ENCODE results near the gene TOMM70.
A peak's percentile ranks its signal among the peaks of the same experiment; 100 is the strongest.
"Not testable (repeated sequence)": the region's sequence is repeated elsewhere in the genome, so short reads cannot be mapped to it uniquely, and the experiment has no call there.

The TOMM70 gene

DNA sequence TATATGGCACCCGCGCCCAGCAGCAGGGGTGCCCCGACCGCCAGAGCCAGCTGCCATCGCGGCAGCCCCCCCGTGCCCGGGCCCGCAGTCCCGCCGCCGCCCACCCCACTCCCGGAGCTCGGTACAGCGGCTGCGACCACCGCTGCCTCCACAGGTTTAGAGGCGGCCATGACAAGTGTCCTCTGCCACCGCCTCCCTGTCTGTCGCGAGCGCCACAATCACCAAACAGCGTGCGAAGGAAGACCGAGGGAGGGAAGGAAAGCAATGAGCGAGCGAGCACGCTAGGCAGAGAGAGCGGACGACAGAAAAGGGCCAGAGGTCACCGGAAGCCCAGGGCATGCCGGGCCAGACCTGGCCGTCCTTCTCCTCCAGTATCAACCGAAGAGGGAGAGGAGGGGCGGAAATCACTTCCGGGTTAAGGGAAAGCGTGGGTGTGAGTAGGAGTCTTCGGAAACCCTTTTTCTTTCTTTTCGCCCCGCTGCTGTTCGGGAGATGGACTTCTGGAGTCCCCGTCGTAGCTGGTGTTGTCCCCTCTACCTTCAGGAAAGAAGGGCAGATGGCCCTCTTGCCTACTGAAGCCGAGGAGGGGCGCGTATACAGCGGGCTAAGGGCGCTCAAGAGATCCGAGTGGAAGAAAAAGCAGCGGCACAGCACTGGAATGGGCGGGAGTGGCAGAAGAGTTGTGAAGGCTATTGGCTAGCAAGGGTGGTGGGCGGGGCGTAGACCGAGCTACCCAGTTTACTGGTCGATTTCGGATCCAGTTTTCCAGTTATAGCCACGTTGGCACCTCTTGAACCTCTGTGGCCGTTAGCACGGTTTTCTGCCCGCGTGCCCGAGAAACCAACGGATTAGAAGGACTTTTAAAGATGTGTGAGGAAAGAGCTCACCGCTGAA is at the start of gene TOMM70, which contains the start of gene LNP1:
Gene TOMM70, minus strand, starts transcription at position 310 of the 894 bp plus-strand sequence. Its CDS starts 140 bp downstream, at position 170.
Gene LNP1, plus strand, starts transcription at position 760 of the 894 bp plus-strand sequence. CDS start 28,191 bp downstream, outside the sequence.
- DNase-seq (ENCODE audit: low read depth, low spot score), result peak; percentile 85

DNA sequence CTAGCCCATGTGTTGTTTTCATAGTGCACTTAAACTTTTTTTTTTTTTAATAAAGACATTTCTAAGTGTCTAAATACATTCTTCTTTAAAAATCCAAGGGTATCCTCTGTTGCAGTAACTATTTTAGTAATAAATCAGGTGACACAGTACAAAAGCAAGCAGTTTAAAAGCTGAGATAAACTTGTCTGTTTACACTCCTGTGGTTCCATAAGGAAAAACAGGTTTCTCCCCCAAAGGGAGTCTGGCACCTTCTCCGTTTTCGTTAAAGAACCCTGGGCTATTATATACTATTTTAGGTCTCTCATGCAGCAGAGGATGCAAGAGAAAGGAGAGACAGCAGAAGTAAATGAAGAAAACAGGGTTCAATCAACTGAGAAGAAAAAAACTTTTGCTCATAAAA is 48.3 kb upstream of the TOMM70 start:
- no peak for DNase-seq (ENCODE audit: low read depth, low spot score)

DNA sequence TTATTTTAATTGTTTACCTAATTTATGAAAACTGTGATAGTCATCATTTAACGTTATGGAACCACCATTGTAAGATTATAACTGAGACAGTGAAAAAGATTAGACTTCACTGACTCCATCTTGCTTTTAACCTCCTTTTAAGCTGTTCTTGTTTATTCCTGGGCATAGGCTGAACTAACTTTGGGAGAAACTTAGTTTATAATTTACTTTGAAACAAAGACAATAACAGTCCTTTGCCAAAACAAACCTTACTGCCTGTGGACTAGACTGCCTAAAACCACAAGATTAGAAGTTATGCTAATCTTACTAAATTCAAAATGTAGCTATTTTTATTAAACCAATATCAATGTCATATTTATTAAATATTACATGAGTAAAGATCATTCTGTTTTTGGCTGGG is 47.2 kb upstream of the TOMM70 start:
- DNase-seq (ENCODE audit: low read depth, low spot score), result no peak

DNA sequence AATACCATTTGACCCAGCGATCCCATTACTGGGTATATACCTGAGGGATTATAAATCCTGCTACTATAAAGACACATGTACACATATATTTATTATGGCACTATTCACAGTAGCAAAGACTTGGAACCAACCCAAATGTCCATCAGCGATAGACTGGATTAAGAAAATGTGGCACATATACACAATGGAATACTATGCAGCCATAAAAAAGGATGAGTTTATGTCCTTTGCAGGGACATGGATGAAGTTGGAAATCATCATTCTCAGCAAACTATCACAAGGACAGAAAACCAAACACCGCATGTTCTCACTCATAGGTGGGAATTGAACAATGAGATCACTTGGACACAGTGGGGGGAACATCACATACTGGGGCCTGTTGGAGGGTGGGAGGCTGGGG is 46.2 kb upstream of the TOMM70 start:
- DNase-seq (ENCODE audit: low read depth, low spot score), result not testable (repeated sequence)

DNA sequence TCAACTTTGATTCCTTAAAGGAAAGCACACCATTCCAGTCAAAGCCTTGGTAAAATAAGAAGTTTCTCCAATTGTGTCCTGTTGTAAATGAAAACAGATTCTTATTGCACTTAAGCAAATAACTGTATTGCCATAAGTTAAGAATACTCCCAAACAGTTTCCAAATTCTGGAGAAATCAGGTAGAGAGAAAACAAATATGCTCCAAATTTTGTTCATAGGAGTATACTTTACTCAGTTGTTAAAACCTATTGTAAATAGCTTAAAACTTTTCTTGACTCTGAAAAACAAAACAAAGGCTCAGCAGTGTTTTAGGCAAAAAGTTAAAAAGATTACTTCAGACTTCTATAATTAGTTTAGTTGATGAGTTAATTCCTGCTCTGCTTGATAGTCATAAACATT is 42.8 kb upstream of the TOMM70 start:
- no peak for DNase-seq (ENCODE audit: low read depth, low spot score)

DNA sequence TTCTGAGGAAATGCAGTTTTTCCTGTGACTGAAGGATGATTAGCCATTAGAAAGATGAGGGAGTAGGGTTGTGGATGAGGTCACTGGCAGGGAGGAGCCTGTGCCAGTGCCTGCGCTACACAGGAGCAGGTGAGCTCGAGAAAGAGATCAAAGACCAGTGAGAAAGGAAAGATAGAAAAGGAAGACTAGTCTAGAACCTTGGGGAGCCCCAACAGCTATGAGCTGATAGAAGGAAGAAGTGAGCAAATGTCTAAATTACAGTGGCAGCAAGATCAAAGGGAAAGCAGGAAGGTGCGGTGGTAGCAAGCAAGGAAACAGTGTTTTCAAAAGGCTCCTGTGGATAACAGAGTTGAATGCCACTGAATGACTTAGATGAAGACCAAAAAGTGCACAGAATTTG is 40.0 kb upstream of the TOMM70 start:
- DNase-seq (ENCODE audit: low read depth, low spot score), result no peak

DNA sequence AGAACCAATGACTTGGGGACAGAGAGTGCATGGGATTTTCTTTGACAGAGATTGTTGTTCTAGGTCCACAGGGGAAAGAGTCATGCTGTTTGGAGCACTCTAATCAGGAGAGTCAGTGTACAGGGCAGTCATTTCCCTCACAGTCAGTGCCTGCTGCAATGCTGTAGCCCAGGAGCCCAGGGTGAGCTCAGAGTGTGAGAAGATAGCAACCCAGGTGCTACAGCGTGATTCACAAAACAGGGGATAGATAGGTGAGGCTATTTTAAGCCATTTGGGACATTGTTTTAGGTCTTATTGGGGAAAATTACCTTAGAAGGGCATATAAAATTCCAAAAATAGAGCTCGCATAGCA is 37.7 kb upstream of the TOMM70 start:
- DNase-seq (ENCODE audit: low read depth, low spot score), result no peak

DNA sequence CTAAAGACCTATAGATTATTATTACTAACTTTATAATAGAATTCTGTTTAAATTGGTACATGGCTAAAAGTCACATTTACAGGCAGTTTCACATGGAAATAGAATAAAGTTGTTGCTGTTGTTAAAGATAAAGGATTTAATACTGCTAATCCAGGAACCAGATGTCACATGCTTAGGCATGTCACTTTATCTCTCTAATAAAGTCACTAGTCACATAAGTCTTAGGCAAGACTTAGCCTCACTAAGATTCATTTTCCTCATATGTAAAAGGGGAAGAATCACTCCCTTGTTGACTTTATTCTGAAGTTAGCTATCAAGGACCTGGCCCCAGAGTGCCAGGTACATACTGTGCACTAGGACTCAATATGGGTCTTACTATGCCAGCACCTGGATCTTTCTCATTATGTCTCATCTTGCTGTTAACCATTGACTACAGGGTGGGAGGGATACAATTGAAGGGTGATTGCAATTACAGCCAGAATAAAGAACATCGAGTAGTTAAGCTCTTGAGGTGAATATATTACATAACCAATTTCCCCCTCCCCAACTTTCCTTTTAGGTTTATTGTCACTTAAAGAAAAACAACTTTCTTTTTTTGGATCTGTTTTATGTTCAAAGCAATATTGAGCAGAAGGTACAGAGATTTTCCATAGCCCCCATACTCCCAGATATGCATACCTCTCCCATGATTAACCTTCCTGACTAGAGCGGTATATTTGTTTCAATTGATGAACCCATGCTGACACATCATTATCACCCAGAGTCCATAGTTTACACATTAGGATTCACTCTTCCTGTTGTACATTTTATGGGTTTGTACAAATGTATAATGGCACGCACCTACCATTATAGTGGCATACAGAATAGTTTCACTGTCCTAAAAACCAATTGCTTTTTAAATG is 37.1 kb upstream of the TOMM70 start:
- no peak for DNase-seq (ENCODE audit: low read depth, low spot score)

DNA sequence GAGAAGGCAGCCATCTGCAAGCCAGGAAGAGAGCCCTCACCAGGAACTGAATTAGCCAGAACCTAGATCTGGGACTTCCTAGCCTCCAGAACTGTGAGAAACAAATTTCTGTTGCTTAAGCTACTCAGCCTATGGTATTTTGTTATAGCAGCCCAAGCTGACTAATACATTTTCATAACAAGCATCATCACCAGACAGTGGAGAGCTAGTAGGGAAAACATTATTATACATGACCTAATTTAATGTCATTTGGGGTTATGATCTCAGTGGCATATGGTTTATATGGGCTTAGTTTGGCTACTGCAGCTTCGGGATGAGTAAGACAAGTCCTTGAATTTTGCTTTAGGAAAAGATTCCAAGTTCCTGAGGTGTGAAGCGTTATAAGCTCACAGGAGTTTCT is 36.1 kb upstream of the TOMM70 start:
- DNase-seq (ENCODE audit: low read depth, low spot score), result no peak

DNA sequence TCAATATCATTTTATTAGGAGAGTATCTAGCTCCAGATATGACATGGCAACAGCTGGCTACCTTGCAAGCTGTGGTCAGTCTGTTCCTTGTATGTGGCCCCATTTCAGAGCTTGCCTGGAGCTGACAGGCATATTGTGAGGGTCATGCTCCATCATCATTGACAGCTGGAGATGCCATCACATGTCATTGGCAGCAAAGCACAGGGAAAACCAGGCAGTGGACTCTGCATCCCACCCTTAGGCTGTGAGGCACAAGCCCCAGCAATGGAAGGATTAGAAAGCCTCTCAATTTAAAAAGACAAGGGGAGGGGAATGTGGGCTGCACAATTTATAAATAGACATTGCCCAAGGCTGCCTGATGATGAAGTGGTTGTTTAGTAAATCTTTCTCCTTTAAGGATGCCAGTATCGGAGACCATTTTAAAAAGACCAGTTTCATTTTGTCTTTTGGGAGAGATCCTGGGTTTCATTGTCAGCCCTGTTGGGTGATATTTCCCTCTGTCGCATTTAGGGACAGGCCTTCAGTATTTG is 28.4 kb upstream of the TOMM70 start:
- DNase-seq (ENCODE audit: low read depth, low spot score), result no peak

DNA sequence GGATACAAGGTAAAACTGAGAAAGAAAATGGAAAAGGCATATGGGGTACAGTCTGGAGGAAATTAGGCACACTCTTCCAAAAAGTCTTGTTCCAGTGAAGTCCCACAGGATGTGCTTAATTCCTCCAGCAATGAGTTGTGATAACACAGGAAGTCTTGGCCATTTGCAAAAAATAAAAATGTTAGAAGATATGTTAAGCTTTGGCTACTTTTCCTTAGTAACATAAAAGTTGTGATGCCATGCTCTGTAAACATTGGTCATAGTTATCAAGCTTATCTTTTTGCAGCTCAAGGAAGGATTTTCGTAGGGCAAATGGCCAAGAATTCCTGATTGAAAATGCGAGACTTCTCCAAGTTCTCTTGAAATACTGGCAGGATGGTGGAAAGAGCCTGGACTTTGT is 26.8 kb upstream of the TOMM70 start:
- no peak for DNase-seq (ENCODE audit: low read depth, low spot score)

DNA sequence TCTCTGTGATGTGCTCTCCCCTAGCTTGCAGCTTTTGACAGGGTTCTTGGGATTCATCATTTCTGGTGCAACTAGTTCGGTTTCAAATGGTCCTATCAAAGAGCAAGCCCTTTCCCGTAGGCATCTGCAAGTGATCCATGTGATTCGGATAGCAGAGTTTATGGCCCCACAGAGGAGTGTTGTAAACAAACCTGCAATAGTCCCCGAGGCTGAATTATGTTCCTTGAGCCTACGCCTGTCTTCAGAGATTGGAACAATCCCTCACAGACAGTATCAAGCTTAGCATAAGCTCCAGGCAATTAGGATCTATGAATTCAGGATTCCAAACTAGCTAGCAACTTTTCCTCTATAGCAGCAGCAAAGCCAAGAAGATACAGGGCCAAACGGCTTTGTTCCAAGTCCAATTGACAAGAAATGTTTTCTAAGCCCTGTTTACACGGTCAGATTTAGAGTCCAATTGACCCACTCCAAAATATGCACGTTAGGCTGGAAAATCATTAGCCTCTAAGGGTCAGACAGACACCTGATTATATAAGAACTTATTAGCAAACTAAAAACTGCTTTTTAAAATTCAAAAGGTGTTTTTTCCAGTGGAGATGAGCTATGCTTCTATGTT is 25.3 kb upstream of the TOMM70 start:
- DNase-seq (ENCODE audit: low read depth, low spot score), result no peak

DNA sequence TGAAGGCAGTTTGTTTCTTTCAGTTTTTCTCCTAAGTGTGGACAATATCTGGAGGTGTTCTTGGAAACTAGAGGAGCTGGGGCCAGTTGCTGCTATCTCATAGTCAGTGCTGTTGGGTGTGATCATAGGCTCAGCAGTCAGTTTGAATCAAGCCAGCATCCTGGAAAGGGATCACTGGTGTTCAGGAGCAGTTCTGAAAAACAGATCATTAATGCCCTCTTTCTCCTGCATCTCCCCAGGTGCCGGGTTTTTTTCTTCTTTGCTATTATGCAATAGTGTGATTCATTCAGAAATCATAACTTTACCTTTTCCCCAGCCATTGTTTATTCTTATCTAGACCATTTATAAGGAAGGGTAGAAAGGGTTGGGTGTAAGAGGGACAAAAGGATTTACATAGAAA is 24.4 kb upstream of the TOMM70 start:
- DNase-seq (ENCODE audit: low read depth, low spot score), result no peak

DNA sequence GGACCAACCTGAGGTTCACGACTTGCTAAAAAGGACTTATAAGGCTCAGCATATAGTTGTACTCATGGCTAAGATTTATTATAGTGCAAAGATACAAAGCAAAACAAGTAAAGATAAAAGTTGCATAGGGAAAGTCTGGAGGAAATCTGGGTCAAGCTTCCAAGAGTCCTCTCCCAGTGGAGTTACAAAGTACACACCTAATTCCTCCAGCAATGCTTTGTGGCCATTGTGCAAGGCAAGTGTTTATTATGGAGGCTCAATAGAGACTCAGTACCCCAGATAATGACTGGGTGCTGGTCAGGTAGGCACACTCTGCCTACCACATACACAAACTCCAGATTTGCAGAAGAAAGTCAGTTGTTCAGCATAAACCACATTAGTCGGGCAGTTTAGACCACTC is 23.4 kb upstream of the TOMM70 start:
- no peak for DNase-seq (ENCODE audit: low read depth, low spot score)

DNA sequence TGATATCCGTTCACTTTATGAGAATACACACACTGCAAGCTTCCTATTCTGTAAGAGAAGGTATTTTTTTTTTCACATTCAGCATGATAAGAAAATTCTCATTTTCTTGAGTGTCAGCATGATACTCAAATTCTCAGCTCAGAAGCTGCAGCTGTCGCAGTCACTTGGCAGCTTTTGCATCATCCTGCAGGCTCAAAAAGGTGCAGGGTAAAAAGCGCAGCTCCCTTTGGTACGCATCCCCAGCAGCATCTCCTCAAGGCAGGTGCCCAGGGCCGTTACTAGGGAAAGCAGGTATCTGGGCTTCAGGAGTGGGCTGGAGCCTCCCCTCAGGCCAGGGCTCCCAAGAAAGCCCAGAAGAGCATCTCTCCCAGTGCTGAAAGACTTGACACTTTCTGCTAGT is 22.7 kb upstream of the TOMM70 start:
- no peak for DNase-seq (ENCODE audit: low read depth, low spot score)

DNA sequence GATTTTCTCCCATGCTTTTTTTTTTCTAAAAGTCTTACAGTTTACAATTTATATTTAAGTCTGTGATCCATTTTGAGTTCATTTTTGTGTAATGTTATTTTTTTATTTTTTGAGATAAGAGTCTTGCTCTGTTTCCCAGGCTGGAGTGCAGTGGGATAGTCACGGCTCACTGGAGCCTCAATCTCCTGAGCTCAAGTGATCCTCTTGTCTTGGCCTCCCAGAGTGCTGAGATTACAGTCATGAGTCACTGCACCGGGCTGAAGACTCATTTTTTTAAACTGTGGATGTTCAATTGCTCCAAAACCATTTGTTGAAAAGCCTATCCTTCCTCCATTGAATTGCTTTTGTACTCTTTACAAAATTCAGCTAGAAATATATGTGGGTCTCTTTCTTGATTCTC is 20.0 kb upstream of the TOMM70 start:
- no peak for DNase-seq (ENCODE audit: low read depth, low spot score)

DNA sequence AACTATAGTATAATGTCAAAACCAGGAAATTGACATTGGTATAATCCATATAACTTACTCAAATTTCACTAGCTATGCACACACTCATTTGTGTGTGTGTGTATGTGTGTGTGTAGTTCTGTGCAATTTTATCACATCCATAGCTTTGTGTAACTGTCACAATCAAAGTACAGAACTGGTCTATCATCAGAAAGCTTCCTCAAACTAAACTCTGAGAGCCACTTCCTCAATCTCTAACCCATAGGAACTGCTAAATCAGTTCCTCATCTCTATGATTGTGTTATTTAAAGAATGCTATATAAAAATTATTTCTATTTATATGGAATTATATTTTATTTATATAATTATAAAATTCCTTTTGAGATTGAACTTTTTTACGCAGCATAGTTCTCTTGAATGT is 18.5 kb upstream of the TOMM70 start:
- DNase-seq (ENCODE audit: low read depth, low spot score), result no peak

DNA sequence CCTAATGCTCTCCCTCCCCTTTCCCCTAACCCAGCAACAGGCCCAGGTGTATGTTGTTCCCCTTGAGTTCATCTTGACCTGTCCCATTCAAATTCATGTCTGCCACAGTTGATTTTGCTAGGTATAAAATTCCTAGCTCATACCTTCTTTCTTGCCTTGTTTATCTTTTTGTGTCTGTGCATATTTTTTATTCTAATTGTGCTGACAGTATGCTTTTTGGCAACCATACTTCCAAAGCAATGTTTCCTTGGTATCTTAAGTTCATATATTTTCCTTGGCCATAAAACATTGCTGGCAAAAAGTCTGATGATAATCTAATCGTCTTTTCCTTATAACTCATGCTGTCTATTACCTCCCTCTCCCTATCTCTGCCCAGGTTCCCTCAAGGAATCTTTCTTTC is 16.0 kb upstream of the TOMM70 start:
- DNase-seq (ENCODE audit: low read depth, low spot score), result no peak

DNA sequence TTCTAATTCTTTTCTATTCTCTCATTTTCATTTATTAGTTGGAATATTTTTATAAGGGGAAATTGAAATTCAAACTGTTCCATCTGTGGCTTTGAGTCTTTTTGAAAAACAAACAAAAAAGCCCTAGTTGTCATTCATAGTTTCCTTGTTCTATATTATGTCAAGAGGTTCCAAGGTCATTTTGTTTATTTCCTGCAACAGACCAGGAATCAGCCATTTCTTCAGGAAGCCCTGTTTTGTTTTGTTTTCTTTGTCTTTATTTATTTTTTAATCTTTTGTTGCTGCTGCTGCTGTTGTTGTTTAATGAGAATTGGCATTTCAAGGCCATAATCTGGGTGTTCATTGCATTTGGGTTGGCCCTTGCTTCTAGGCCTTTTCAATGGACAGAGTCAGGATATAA is 15.3 kb upstream of the TOMM70 start:
- DNase-seq (ENCODE audit: low read depth, low spot score), result no peak

DNA sequence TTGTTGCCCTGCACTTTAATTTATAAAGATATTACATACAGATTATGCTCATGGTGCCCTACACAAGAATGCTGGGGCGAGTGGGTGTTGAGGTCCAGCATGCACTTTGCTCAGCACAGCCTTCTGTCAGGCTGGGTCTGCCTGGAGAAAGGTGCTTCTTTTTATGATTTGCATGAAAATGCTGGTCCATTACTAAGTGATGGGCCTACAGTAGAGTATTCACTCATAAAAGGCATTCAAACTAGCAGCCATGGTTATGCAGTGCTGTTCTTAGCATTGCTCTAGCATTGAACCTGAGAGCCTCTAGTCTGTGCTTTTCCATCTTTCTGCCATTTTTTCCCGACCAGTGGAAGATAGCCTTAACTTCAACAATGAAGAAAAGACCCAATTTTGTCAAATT is 12.7 kb upstream of the TOMM70 start:
- no peak for DNase-seq (ENCODE audit: low read depth, low spot score)

DNA sequence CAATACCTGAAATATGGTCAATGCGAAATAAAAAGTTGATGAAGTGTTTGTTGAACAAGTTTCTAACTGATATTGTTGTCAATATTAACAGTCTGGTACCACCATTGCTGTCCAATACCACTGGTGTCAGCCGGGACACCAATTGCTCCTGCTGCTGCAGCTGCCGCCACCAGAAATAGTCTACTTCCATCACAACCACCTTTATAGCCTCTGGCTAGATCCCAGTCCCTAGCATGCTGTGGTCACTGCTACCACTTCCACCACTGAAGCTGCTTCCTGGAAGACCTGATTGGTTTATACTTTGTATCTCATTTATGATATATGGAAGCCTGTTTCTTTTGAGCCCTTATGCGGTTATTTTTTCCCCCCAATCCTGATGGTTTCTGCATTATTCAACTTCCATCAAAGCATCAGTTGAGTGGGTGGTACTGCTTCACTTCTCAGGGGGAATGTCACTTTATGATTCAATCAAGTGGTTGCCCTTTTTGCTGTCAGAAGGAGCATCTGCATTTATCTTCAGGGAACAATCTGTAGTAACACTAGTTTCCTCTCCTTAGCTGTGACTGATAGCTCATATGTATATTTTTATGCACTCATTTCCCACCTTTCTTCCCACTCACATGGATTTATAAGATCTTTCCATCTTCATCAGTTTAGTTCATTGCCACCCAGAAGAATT is 12.2 kb upstream of the TOMM70 start:
- no peak for DNase-seq (ENCODE audit: low read depth, low spot score)

All from brain pericyte (primary cell).